Measurements from ENCODE around the gene CERS6.

GRCh38 chr2:168670478-168670877, 214.4 kb downstream of the CERS6 start:
- no peak for TF ChIP-seq POLR2A (IDR thresholded peaks at IDR 0.05)
- no peak for TF ChIP-seq CTCF (IDR thresholded peaks at IDR 0.05)
- no peak for TF ChIP-seq POLR2AphosphoS5 (IDR thresholded peaks at IDR 0.05)

All from breast epithelium (tissue), 3 donors.